GM12878 (cell line): Measurements from ENCODE around the gene SUGCT. TPM values are rescaled to one million over a fixed set of nuclear protein-coding genes. Genes with fewer than 3 reads are reported as not detected.

Source experiments
- ATAC-seq: fragments of 200-7000 bp; cut with Tn5 transposase; 3 replicates; pipeline ENCODE4 v1.9.1; 2020; ENCODE audit warnings: mild to moderate bottlenecking, moderate library complexity
- BruUV-seq: library from RNA; stranded (reverse); fragments of 400-500 nt; replicated peaks from 2 replicates; lab custom pipeline; 2021; lab: Mats Ljungman, UMichigan
- CTCF ChIA-PET: fragments of 300-600 bp; sonication (Branson Sonifier 250); formaldehyde crosslinking; extraction: SDS; loops from one replicate; lab custom pipeline; 2021; ENCODE audit warnings: inconsistent platforms; lab: Yijun Ruan, JAX
- POLR2A ChIA-PET: fragments of 350-600 bp; formaldehyde crosslinking; extraction: SDS; loops from one replicate; lab custom pipeline; 2021; ENCODE audit warnings: inconsistent platforms; lab: Charles Lee
- RAD21 ChIA-PET: fragments of 300-600 bp; sonication (Branson Sonifier 250); formaldehyde crosslinking; loops from one replicate; lab custom pipeline; 2023; ENCODE audit warnings: antibody characterized with exemption; ENCODE audit not compliant: unreplicated experiment; lab: Charles Lee
- SMC1A ChIA-PET: fragments of 300-600 bp; sonication (Branson Sonifier 250); formaldehyde crosslinking; loops from one replicate; lab custom pipeline; 2023; ENCODE audit not compliant: unreplicated experiment, uncharacterized antibody; lab: Charles Lee
- DNase-seq: peaks from one replicate; pipeline ENCODE4 v3.0.0-alpha.2; 2011; ENCODE audit warnings: low read depth, low spot score
- FAIRE-seq: peaks from 3 replicates; lab custom pipeline; 2011; peaks lifted over from hg19 to GRCh38; lab: Jason Lieb, UNC
- H2AFZ ChIP-seq: 2 replicates; pipeline ENCODE4 v1.6.0; 2011; ENCODE audit warnings: low read depth, low read length, control low read depth; ENCODE audit not compliant: control insufficient read depth
- H3K27ac ChIP-seq: 2 replicates; pipeline ENCODE4 v1.5.1; 2011; ENCODE audit warnings: control low read depth; ENCODE audit not compliant: control insufficient read depth, insufficient read depth
- H3K27me3 ChIP-seq, 2 experiments: replicated peaks in 1 of 2; 2 replicates each; pipeline versions ENCODE4 v1.6.0 to v1.6.1; 2011; ENCODE audit warnings: low read length in 1 of 2; ENCODE audit not compliant: control insufficient read depth in 2 of 2, insufficient read depth in 2 of 2
- H3K36me3 ChIP-seq, 2 experiments: 2 replicates each; pipeline ENCODE4 v1.5.1; 2011; ENCODE audit warnings: low read length in 1 of 2; ENCODE audit not compliant: control insufficient read depth in 2 of 2, insufficient read depth in 2 of 2
- H3K4me1 ChIP-seq: 2 replicates; pipeline ENCODE4 v1.6.1; 2011; ENCODE audit warnings: mild to moderate bottlenecking, low read length, moderate library complexity, mixed read lengths; ENCODE audit not compliant: control insufficient read depth, insufficient read depth
- H3K4me2 ChIP-seq: 2 replicates; pipeline ENCODE4 v1.6.0; 2011; ENCODE audit warnings: control low read depth; ENCODE audit not compliant: control insufficient read depth, insufficient read depth
- H3K4me3 ChIP-seq: fragments of 200-600 bp; sonication (generic); 2 replicates; pipeline ENCODE4 v1.5.1; 2016
- H3K79me2 ChIP-seq: 2 replicates; pipeline ENCODE4 v1.6.0; 2011; ENCODE audit warnings: low read length; ENCODE audit not compliant: control insufficient read depth, insufficient read depth
- H3K9ac ChIP-seq: 2 replicates; pipeline ENCODE4 v1.8.0; 2011; ENCODE audit warnings: low read length, control low read depth, mixed read lengths; ENCODE audit not compliant: control insufficient read depth, insufficient read depth
- H3K9me3 ChIP-seq: replicated peaks from 3 replicates; pipeline ENCODE4 v1.5.1; 2011; ENCODE audit warnings: mild to moderate bottlenecking, low read length; ENCODE audit not compliant: control insufficient read depth, insufficient read depth
- H4K20me1 ChIP-seq: 2 replicates; pipeline ENCODE4 v1.6.0; 2011; ENCODE audit not compliant: control insufficient read depth, insufficient read depth
- EP300 ChIP-seq, 2 experiments: fragments of 150-350 bp in 1 of 2; IDR thresholded peaks; 2 replicates each; pipeline ENCODE4 v1.6.1; 2011 to 2012; ENCODE audit warnings: low read depth in 2 of 2, low read length in 2 of 2, borderline replicate concordance in 1 of 2, improper control_type of control experiment in 1 of 2, inconsistent platforms in 1 of 2; ENCODE audit not compliant: control insufficient read depth in 1 of 2
- LARP7 ChIP-seq: fragments of 450-650 bp; IDR thresholded peaks from 2 replicates; pipeline ENCODE4 v1.6.1; 2017; ENCODE audit warnings: mild to moderate bottlenecking
- NFIC ChIP-seq: IDR thresholded peaks from 2 replicates; pipeline ENCODE4 v1.6.1; 2012; ENCODE audit warnings: low read depth, mild to moderate bottlenecking, inconsistent platforms, low read length, moderate library complexity
- RCOR1 ChIP-seq: conservative IDR thresholded peaks from 2 replicates; pipeline ENCODE4 v1.6.1; 2012; ENCODE audit warnings: low read depth, low read length, improper control_type of control experiment
- RELA ChIP-seq: fragments of 450-650 bp; IDR thresholded peaks from 2 replicates; pipeline ENCODE4 v1.8.0; 2014; ENCODE audit warnings: borderline replicate concordance; ENCODE audit not compliant: partially characterized antibody
- REST ChIP-seq: IDR thresholded peaks from 2 replicates; pipeline ENCODE4 v1.6.1; 2012; ENCODE audit warnings: mild to moderate bottlenecking, low read depth, low read length
- RFX5 ChIP-seq: IDR thresholded peaks from 2 replicates; pipeline ENCODE4 v1.6.1; 2011; ENCODE audit warnings: low read depth, low read length, improper control_type of control experiment
- SKIL ChIP-seq: fragments of 450-650 bp; IDR thresholded peaks from 2 replicates; pipeline ENCODE4 v1.6.1; 2017; ENCODE audit warnings: mild to moderate bottlenecking, low read depth, inconsistent platforms; ENCODE audit not compliant: poor library complexity, severe bottlenecking
- SMC3 ChIP-seq: IDR thresholded peaks from 2 replicates; pipeline ENCODE4 v1.6.1; 2011; ENCODE audit warnings: low read length, improper control_type of control experiment, borderline replicate concordance
- TCF7 ChIP-seq: IDR thresholded peaks from 2 replicates; pipeline ENCODE4 v1.6.1; 2014; ENCODE audit warnings: antibody characterized with exemption, borderline replicate concordance
- USF1 ChIP-seq: IDR thresholded peaks from 2 replicates; pipeline ENCODE4 v1.6.1; 2011; ENCODE audit warnings: borderline replicate concordance, low read depth, mild to moderate bottlenecking, moderate library complexity, mixed read lengths, low read length; ENCODE audit not compliant: insufficient read depth; ENCODE audit errors: extremely low read length
- WGBS: methylation state at CpG from one replicate; pipeline ENCODE4 v1.1.6; 2016; ENCODE audit warnings: low lambda C conversion rate; ENCODE audit not compliant: insufficient replicate concordance, insufficient coverage; ENCODE audit errors: missing lambda C conversion rate; 5-methylcytosine and 5-hydroxymethylcytosine counted together
- in situ Hi-C: fragments of 300-500 bp; cut with MboI; formaldehyde crosslinking; loops from 9 replicates; pipeline ENCODE4 v1.14.3; 2018; ENCODE audit warnings: mixed read lengths
- intact Hi-C: fragments of 100-400 bp; cut with micrococcal nuclease; formaldehyde crosslinking; loops from one replicate; pipeline ENCODE4 v1.14.2; 2022; ENCODE audit not compliant: unreplicated experiment
- polyA plus RNA-seq, 11 experiments: library from polyadenylated mRNA; depleted of rRNA in 4 of 11; unstranded in 6 of 11; stranded (reverse) in 5 of 11; fragments of >200 nt; fragmentation: Nextera tagmentation in 4 of 11; fragmentation: Illumina TruSeq in 1 of 11; extraction: Ambion mirVana in 4 of 11; extraction: Trizol in 1 of 11; gene quantifications; 1 replicate in 1 of 11; 2 replicates in 10 of 11; pipeline versions ENCODE4 v1.2.1 to v1.2.3, GENCODE V29; 2011 to 2016; ENCODE audit warnings: inconsistent platforms in 2 of 11, missing spikeins in 2 of 11, low read depth in 1 of 11
- total RNA-seq, 4 experiments: library from RNA; depleted of rRNA in 3 of 4; stranded (reverse); fragments of >200 nt in 3 of 4; fragmentation: Illumina TruSeq in 1 of 4; extraction: Trizol in 1 of 4; gene quantifications; 2 replicates each; pipeline versions ENCODE4 v1.2.1 to v1.2.3, GENCODE V29; 2013 to 2021

Gene SUGCT
- total and polyA plus RNA-seq, 10 of the 15 experiments (the other 5 are each of a cell fraction or from before 2014, with no cell fraction given) = 0.08 to 1.2 (median 0.67) TPM; not detected in 1

DNA sequence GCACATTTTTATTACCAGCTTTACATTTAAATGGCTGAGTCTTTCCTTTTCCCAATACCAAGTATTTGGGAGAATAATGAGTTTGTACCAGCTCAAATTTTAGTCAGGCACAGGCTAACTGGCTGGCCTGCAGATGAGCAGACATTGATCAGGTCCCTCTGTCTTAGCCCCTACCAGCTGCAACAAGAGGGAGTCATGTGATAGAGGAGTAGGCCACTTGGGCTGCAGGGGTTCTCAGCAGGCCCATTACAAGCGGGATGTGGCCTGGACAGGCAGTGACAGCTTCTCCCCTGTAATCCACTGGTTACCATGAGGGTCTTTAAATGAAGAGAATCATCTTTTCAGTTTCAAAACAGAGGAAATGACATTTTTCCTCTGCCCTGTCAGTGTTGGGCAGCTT, 283.6 kb downstream of the SUGCT start:
- ChIA-PET CTCF (no interaction called here), POLR2A (no interaction called here), SMC1A (no interaction called here), RAD21 (no interaction called here)
- no peak overlapping the region for H3K27ac ChIP-seq
- no peaks in the 10 kb centered on the region for H3K4me1 ChIP-seq
- FAIRE-seq (no peak), DNase-seq (no peak), ATAC-seq (no peak)
- no peak overlapping the region for H3K9ac ChIP-seq
- TF ChIP-seq RFX5 = no peak
- in situ Hi-C loops (no loop called here), intact Hi-C loops (no loop called here)
- BruUV-seq = no TSS peak
- H3K4me3 ChIP-seq = no peak overlapping the region
- H3K79me2 ChIP-seq = no peaks in the 10 kb centered on the region
- no peaks in the 10 kb centered on the region for H4K20me1 ChIP-seq
- no peaks in the 10 kb centered on the region for H3K27me3 ChIP-seq
- WGBS = 0% methylated on average over 1 of the region's 1 CpG
- H2AFZ ChIP-seq = no peak overlapping the region
- H3K9me3 ChIP-seq = no peaks in the 10 kb centered on the region
- H3K36me3 ChIP-seq = no peaks in the 10 kb centered on the region
- no peak overlapping the region for H3K4me2 ChIP-seq

DNA sequence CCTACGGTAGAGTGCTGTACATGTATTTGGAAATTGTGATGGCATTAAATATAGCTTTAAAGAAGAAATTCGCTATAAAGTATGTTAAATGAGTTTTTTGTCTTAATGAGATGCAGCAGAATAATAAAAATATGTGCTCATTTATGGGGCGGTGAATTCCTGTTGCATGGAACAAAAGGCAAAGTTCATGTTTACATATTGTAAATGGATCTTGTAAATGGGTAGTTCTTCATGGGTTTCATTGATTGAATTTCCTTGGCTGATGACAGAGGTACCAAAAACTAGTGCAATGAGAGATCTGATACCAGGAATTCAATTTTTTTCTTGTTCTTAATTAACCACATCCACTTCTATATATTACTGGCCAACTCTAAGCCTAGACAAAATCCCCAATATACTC, 284.2 kb downstream of the SUGCT start:
- POLR2A ChIA-PET = no interaction called here
- no peak for DNase-seq
- no peaks in the 10 kb centered on the region for H4K20me1 ChIP-seq
- H3K4me3 ChIP-seq = no peak overlapping the region
- TF ChIP-seq REST = no peak
- TF ChIP-seq SMC3 = no peak
- no peak for TF ChIP-seq TCF7
- TF ChIP-seq RELA = no peak
- TF ChIP-seq SKIL = no peak
- TF ChIP-seq USF1 = no peak
- no peak for TF ChIP-seq RCOR1
- no peak for TF ChIP-seq LARP7
- TF ChIP-seq NFIC = no peak
- TF ChIP-seq EP300 (IDR thresholded peaks at IDR 0.05; ENCODE audit: borderline replicate concordance in 1 of 2, control insufficient read depth in 1 of 2, low read depth in 2 of 2, low read length in 2 of 2) = no peak
- TF ChIP-seq, all 136 proteins: peak for 0
- no TSS peak for BruUV-seq
- in situ Hi-C loops (no loop called here), intact Hi-C loops (no loop called here)
- no peak overlapping the region for H3K27ac ChIP-seq
- H2AFZ ChIP-seq = no peak overlapping the region
- H3K79me2 ChIP-seq = no peaks in the 10 kb centered on the region
- H3K27me3 ChIP-seq = no peaks in the 10 kb centered on the region
- FAIRE-seq = no peak
- H3K4me1 ChIP-seq = no peaks in the 10 kb centered on the region
- no peak overlapping the region for H3K9ac ChIP-seq
- ChIA-PET SMC1A (no interaction called here), CTCF (no interaction called here), RAD21 (no interaction called here)
- H3K9me3 ChIP-seq = no peaks in the 10 kb centered on the region
- no peak overlapping the region for H3K4me2 ChIP-seq
- ATAC-seq = no peak
- no peaks in the 10 kb centered on the region for H3K36me3 ChIP-seq
- 61% methylated on average over 3 of the region's 3 CpGs for WGBS
